Measurements from ENCODE around the gene ARMC9.

DNA sequence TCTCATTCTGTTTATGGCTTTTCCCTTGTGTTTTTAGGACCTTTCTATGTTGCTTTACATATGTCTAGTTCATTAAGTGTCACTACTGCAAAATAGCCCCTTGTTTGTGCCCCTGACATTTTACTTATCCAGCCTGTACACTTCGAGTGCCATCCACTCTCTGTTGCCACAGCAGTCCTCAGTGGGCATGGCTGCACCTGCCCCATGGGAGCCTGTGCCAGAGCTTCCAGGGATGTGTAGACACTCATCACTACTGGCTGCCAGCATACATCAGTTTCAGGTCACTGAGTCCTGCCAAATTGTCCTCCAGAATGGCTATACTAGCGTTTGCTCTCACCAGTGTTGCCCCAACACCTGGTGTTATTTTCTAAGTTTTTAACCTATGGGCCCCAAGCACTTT lies 80.4 kb downstream of the ARMC9 start:
- TF ChIP-seq ZNF335 (tag by site-specific recombination; conservative IDR thresholded peaks at IDR 0.05), result no peak
- TF ChIP-seq, protein P1, sequence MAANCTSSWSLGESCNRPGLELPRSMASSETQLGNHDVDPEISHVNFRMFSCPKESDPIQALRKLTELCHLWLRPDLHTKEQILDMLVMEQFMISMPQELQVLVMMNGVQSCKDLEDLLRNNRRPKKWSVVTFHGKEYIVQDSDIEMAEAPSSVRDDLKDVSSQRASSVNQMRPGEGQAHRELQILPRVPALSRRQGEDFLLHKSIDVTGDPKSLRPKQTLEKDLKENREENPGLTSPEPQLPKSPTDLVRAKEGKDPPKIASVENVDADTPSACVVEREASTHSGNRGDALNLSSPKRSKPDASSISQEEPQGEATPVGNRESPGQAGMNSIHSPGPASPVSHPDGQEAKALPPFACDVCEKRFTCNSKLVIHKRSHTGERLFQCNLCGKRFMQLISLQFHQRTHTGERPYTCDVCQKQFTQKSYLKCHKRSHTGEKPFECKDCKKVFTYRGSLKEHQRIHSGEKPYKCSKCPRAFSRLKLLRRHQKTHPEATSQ (tag by site-specific recombination; IDR thresholded peaks at IDR 0.05), result no peak
- TF ChIP-seq, protein P2, sequence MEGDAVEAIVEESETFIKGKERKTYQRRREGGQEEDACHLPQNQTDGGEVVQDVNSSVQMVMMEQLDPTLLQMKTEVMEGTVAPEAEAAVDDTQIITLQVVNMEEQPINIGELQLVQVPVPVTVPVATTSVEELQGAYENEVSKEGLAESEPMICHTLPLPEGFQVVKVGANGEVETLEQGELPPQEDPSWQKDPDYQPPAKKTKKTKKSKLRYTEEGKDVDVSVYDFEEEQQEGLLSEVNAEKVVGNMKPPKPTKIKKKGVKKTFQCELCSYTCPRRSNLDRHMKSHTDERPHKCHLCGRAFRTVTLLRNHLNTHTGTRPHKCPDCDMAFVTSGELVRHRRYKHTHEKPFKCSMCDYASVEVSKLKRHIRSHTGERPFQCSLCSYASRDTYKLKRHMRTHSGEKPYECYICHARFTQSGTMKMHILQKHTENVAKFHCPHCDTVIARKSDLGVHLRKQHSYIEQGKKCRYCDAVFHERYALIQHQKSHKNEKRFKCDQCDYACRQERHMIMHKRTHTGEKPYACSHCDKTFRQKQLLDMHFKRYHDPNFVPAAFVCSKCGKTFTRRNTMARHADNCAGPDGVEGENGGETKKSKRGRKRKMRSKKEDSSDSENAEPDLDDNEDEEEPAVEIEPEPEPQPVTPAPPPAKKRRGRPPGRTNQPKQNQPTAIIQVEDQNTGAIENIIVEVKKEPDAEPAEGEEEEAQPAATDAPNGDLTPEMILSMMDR (tag by site-specific recombination; IDR thresholded peaks at IDR 0.05), result no peak
- no peak for TF ChIP-seq ZNF416 (tag by site-specific recombination; IDR thresholded peaks at IDR 0.05)
- TF ChIP-seq, protein P3, sequence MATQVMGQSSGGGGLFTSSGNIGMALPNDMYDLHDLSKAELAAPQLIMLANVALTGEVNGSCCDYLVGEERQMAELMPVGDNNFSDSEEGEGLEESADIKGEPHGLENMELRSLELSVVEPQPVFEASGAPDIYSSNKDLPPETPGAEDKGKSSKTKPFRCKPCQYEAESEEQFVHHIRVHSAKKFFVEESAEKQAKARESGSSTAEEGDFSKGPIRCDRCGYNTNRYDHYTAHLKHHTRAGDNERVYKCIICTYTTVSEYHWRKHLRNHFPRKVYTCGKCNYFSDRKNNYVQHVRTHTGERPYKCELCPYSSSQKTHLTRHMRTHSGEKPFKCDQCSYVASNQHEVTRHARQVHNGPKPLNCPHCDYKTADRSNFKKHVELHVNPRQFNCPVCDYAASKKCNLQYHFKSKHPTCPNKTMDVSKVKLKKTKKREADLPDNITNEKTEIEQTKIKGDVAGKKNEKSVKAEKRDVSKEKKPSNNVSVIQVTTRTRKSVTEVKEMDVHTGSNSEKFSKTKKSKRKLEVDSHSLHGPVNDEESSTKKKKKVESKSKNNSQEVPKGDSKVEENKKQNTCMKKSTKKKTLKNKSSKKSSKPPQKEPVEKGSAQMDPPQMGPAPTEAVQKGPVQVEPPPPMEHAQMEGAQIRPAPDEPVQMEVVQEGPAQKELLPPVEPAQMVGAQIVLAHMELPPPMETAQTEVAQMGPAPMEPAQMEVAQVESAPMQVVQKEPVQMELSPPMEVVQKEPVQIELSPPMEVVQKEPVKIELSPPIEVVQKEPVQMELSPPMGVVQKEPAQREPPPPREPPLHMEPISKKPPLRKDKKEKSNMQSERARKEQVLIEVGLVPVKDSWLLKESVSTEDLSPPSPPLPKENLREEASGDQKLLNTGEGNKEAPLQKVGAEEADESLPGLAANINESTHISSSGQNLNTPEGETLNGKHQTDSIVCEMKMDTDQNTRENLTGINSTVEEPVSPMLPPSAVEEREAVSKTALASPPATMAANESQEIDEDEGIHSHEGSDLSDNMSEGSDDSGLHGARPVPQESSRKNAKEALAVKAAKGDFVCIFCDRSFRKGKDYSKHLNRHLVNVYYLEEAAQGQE (tag by site-specific recombination; IDR thresholded peaks at IDR 0.05), result no peak
